ENCODE data around the gene FURIN. TPM values are rescaled to one million over a fixed set of nuclear protein-coding genes. Genes with fewer than 3 reads are reported as not detected.

The FURIN gene
- total and polyA plus RNA-seq, 9 of the 15 experiments (the other 6 are each of a cell fraction or from before 2014, with no cell fraction given) = 0.92 to 99.9 (median 34.8) TPM

DNA sequence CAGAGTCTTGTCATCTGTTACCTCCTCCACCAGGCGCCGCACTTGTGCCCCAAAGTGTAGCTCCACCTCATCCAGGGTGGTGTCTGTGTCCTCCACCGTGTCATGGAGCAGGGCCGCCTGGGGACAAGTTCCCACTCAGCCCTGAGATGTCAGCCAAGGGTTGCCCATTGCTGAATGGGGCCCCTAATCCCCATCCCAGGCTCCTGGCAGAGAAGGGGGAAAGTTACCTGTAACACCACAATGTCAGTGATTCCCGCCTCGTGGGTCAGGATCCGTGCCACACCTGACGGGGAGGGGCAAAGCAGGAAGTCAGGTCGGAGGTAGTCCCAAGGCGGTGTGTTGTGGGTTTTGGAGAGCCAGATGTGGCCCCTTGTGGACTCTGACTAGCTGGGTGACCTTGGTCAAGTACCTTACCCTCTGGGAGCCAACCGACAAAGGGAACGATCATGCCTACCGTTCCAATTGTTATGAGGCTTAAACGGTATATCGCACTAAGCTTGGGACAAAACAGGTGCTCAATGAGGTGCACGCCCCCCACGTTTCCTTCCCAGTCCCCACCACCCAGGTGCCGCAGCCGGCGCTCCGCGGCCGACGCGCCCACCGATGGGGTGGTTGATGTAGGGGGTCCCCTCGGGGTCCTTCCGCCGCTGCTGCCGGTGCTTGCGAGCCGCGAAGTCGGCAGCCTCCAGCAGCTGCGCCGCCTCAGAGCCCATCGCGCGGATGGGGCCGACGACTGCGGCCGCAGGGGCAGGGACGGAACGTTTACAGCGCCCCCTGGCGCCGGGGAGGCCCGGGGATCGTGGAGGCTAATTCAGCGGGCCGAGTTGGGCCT is 63.7 kb downstream of the FURIN start, which contains the start of gene HDDC3 (continued):
- TF ChIP-seq STAT5A (IDR thresholded peaks at IDR 0.05; ENCODE audit: borderline replicate concordance, low read length) = no peak
- peak; percentile 85 for TF ChIP-seq XRCC5 (IDR thresholded peaks at IDR 0.05; ENCODE audit: low read depth, low read length)
- TF ChIP-seq ZNF444 (CRISPR knock-in tag; IDR thresholded peaks at IDR 0.05) = no peak
- 0 out of 2 replicates have a peak, but pooled peaks have one; percentile 41 for TF ChIP-seq NFXL1 (CRISPR knock-in tag; IDR thresholded peaks at IDR 0.05)
- TF ChIP-seq ZNF274 (IDR thresholded peaks at IDR 0.05; ENCODE audit: borderline replicate concordance, low read depth, low read length) = no peak
- TF ChIP-seq GATA2 (CRISPR knock-in tag; IDR thresholded peaks at IDR 0.05) = no peak
- no peak for TF ChIP-seq RFX1 (IDR thresholded peaks at IDR 0.05)
- TF ChIP-seq KDM5B (IDR thresholded peaks at IDR 0.05; ENCODE audit: insufficient replicate concordance, low read depth, low read length) = peak; percentile 72
- TF ChIP-seq PBX2 (CRISPR knock-in tag; IDR thresholded peaks at IDR 0.05; ENCODE audit: low read depth) = no peak
- no peak for TF ChIP-seq PBX2 (tag; conservative IDR thresholded peaks at IDR 0.05; ENCODE audit: low read depth)
- 0 out of 2 replicates have a peak, but pooled peaks have one; percentile 16 for TF ChIP-seq GTF2F1 (IDR thresholded peaks at IDR 0.05; ENCODE audit: low read depth, low read length)
- no peak for TF ChIP-seq MEF2D (tag; conservative IDR thresholded peaks at IDR 0.05; ENCODE audit: low read depth)
- 0 out of 2 replicates have a peak, but pooled peaks have one; percentile 21 for TF ChIP-seq FOXJ2 (tag; IDR thresholded peaks at IDR 0.05)
- no peak for TF ChIP-seq SLC30A9 (CRISPR knock-in tag; IDR thresholded peaks at IDR 0.05)
- TF ChIP-seq DIDO1 (tag; IDR thresholded peaks at IDR 0.05; ENCODE audit: low read depth) = no peak
- TF ChIP-seq HIVEP1 (CRISPR knock-in tag; IDR thresholded peaks at IDR 0.05) = no peak
- no peak for TF ChIP-seq DACH1 (IDR thresholded peaks at IDR 0.05; ENCODE audit: partially characterized antibody)
- TF ChIP-seq, protein P1, sequence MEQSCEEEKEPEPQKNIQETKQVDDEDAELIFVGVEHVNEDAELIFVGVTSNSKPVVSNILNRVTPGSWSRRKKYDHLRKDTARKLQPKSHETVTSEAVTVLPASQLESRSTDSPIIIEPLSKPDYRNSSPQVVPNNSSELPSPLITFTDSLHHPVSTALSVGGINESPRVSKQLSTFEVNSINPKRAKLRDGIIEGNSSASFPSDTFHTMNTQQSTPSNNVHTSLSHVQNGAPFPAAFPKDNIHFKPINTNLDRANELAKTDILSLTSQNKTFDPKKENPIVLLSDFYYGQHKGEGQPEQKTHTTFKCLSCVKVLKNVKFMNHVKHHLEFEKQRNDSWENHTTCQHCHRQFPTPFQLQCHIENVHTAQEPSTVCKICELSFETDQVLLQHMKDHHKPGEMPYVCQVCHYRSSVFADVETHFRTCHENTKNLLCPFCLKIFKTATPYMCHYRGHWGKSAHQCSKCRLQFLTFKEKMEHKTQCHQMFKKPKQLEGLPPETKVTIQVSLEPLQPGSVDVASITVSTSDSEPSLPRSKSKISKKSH (CRISPR knock-in tag; IDR thresholded peaks at IDR 0.05) = no peak
- TF ChIP-seq SRSF1 (IDR thresholded peaks at IDR 0.05; ENCODE audit: low read depth, low read length) = no peak
- no peak for TF ChIP-seq MTA2 (IDR thresholded peaks at IDR 0.05; ENCODE audit: low read depth)
- TF ChIP-seq POLR2H (tag; IDR thresholded peaks at IDR 0.05; ENCODE audit: low read depth) = peak; percentile 62; the same call in 1 of the 2 replicates
- no peak for TF ChIP-seq ELK1 (CRISPR knock-in tag; IDR thresholded peaks at IDR 0.05)
- TF ChIP-seq ZNF780A (CRISPR knock-in tag; IDR thresholded peaks at IDR 0.05) = no peak
- TF ChIP-seq ARNT (IDR thresholded peaks at IDR 0.05) = no peak
- TF ChIP-seq FOXA1 (IDR thresholded peaks at IDR 0.05; ENCODE audit: borderline replicate concordance) = no peak

Measured in K562 (cell line).